BJ (cell line): ENCODE data around the gene AKAP4. TPM values are rescaled to one million over a fixed set of nuclear protein-coding genes. Genes with fewer than 3 reads are reported as not detected.

Experiments used
- CTCF ChIA-PET: fragments of 350-600 bp; formaldehyde crosslinking; extraction: SDS; loops from one replicate; lab custom pipeline; 2021; ENCODE audit warnings: antibody characterized with exemption, inconsistent platforms; lab: Yijun Ruan, JAX
- POLR2A ChIA-PET: fragments of 300-600 bp; sonication (Branson Sonifier 250); formaldehyde crosslinking; extraction: SDS; loops from one replicate; lab custom pipeline; 2021; ENCODE audit warnings: antibody characterized with exemption; lab: Charles Lee
- DNase-seq: peaks from one replicate; pipeline ENCODE4 v3.0.0-alpha.2; 2011; ENCODE audit warnings: low read depth
- H3K27me3 ChIP-seq: 2 replicates; pipeline ENCODE4 v1.6.0; 2011; ENCODE audit warnings: low read length; ENCODE audit not compliant: control insufficient read depth, insufficient read depth
- H3K36me3 ChIP-seq: 2 replicates; pipeline ENCODE4 v1.5.1; 2011; ENCODE audit warnings: low read length; ENCODE audit not compliant: control insufficient read depth, insufficient read depth
- H3K4me3 ChIP-seq: 2 replicates; pipeline ENCODE4 v1.5.1; 2011; ENCODE audit warnings: low read depth, mild to moderate bottlenecking, control low read depth, low read length
- CTCF ChIP-seq: IDR thresholded peaks from 2 replicates; pipeline ENCODE4 v1.5.1; 2011; ENCODE audit warnings: low read depth, mild to moderate bottlenecking, control low read depth, inconsistent platforms, low read length, moderate library complexity; ENCODE audit not compliant: insufficient read depth
- polyA plus RNA-seq: library from polyadenylated mRNA; depleted of rRNA; stranded (reverse); fragments of >200 nt; gene quantifications from 2 replicates; pipeline ENCODE4 v1.2.3, GENCODE V29; 2011; rRNA removed
- small RNA-seq: library from RNA; depleted of rRNA; stranded (forward); fragments of <200 nt; gene quantifications from one replicate; pipeline ENCODE3, GENCODE V24; 2012; ENCODE audit warnings: low replicate concordance, low read depth; ENCODE audit not compliant: insufficient read length

AKAP4 gene
- polyA plus RNA-seq, 1 experiment, result not detected

- DNase-seq, result no peak
- ChIA-PET CTCF (no interaction called here), POLR2A (no interaction called here)
- H3K36me3 ChIP-seq, result no peaks in the 10 kb centered on the region
- no peaks in the 10 kb centered on the region for H3K27me3 ChIP-seq
- H3K4me3 ChIP-seq, result no peak overlapping the region
- TF ChIP-seq CTCF, result no peak
Observed at GRCh38 chrX:50158593-50158992, 42.2 kb downstream of the AKAP4 start.

- CTCF ChIA-PET, result interaction anchor here (1.0 kb wide), 1 partner anchor 8 kb away, joined by 4 read pairs; no protein-coding TSS in a partner anchor
- Histone ChIP-seq H3K36me3 (no peaks in the 10 kb centered on the region), H3K4me3 (no peak overlapping the region), H3K27me3 (no peaks in the 10 kb centered on the region)
- no peak for DNase-seq
- no peak for TF ChIP-seq CTCF
- POLR2A ChIA-PET, result no interaction called here
Observed at GRCh38 chrX:50157545-50158135, 43.2 kb downstream of the AKAP4 start.

GRCh38 chrX:50154429-50154828 lies 46.4 kb downstream of the AKAP4 start:
- ChIA-PET POLR2A (no interaction called here), CTCF (no interaction called here)
- TF ChIP-seq CTCF, result no peak
- no peaks in the 10 kb centered on the region for H3K27me3 ChIP-seq
- DNase-seq, result no peak
- no peaks in the 10 kb centered on the region for H3K36me3 ChIP-seq
- H3K4me3 ChIP-seq, result no peak overlapping the region

GRCh38 chrX:50152456-50152855 lies 48.4 kb downstream of the AKAP4 start:
- ChIA-PET POLR2A (no interaction called here), CTCF (interaction anchor here (0.6 kb wide), 1 partner anchor 1521 kb away, joined by 4 read pairs; no protein-coding TSS in a partner anchor)
- no peak for DNase-seq

GRCh38 chrX:50147972-50148371 lies 52.8 kb downstream of the AKAP4 start:
- no peaks in the 10 kb centered on the region for H3K27me3 ChIP-seq
- DNase-seq, result no peak
- TF ChIP-seq CTCF, result no peak
- ChIA-PET CTCF (no interaction called here), POLR2A (no interaction called here)
- H3K36me3 ChIP-seq, result no peaks in the 10 kb centered on the region
- no peak overlapping the region for H3K4me3 ChIP-seq

More at GRCh38 chrX:50152456-50152855, 48.4 kb downstream of the AKAP4 start:
- Histone ChIP-seq H3K27me3 (no peaks in the 10 kb centered on the region), H3K36me3 (no peaks in the 10 kb centered on the region), H3K4me3 (no peak overlapping the region)
- TF ChIP-seq CTCF, result no peak

Small RNA genes within 50 kb of the gene (small RNA-seq; reads per million reads assigned to genes)
- not detected for gene PYY3
- not detected for gene RF00019

Other genes starting within 250 kb of the AKAP4 start
- 0.11 and 0.59 TPM in 2 replicates for gene CCNB3, start 3.8 kb upstream of the AKAP4 start, polyA plus RNA-seq